HG02678 (cell line): Measurements from ENCODE around the gene FTHL17.
A peak's percentile ranks its signal among the peaks of the same experiment; 100 is the strongest.

Experiments
- ATAC-seq: cut with Tn5 transposase; IDR thresholded peaks from one replicate; pipeline ENCODE4 v1.9.1; 2021; ENCODE audit warnings: mild to moderate bottlenecking, moderate library complexity; ENCODE audit not compliant: unreplicated experiment

Gene FTHL17

DNA sequence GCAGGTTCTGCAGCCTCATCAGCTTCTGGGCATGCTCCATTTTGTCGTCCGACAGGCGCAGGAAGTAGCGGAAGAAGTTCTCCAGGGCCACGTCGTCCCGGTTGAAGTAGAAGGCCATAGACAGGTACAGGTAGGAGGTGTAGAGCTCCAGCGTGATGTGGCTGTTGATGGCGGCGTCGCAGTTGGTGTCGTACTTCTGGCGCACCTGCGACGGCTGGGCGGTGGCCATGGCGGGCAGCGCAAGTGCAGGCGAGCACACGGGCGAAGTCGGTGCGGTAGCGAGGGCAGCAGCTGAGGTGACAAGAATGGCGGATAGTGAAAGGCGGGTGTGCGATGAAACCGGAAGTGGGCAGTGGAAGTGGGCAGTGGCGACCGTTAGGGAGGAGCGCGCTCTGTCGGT, at the start of gene FTHL17:
FTHL17 (minus strand) TSS at position 317 of the 400 bp plus-strand sequence; CDS start at position 229, 88 bp downstream.
- no peak for ATAC-seq

DNA sequence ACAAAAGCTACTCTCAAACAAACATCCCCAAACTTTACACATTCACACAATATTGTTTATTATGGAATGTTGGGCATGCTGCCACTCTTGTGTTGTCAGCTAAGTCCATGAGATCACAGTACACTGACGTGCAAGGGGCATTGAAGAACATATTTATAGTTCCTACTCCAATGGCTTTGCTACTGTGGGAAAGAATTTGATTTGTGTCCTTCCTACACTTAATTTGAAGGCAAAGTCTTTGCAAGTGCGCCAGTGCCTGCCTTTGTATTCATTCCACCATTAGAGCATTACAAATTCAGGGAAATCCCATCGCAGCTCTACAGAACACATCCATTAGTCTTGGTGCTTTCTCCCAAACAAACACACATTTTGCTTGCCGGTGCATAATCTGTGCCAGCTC, 45.4 kb upstream of the FTHL17 start:
- ATAC-seq: no peak

DNA sequence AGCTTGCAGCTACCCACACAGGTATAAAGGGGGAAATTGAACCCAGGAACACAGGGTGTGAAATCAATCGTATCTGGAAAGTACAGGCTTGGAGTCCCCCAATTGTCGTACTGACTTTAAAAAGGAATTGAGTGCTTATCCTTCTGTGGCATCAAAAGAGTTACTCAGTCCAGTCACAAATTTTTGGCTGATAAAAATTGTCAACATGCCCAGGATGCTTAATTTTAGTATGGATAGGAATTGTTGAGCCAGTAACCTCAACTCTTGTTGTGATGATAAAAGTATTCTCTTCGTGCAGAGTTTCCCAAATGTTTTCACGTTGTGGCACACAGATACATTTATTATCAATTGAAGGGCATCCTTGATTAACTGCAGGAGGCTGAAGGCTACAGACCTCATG, 43.6 kb upstream of the FTHL17 start:
- no peak for ATAC-seq

DNA sequence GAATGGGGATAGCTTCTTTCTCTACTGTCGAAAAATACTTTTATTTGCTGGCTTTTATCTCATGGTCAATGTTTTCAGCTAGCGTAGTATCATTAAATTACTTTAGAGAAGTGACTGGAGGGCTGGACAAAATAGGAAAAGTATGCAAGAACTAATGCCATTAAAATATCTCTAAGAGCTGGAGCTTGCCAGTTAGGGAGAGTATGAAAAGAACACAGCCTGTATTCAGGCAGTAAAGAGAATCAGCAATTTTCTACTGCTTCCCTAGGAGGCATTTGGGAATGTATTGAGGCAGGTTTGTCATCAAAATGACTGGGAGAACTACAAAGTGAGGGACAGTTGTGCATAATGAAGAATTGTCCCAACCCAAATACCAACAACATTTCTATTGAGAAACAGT, 43.0 kb upstream of the FTHL17 start:
- ATAC-seq: no peak

DNA sequence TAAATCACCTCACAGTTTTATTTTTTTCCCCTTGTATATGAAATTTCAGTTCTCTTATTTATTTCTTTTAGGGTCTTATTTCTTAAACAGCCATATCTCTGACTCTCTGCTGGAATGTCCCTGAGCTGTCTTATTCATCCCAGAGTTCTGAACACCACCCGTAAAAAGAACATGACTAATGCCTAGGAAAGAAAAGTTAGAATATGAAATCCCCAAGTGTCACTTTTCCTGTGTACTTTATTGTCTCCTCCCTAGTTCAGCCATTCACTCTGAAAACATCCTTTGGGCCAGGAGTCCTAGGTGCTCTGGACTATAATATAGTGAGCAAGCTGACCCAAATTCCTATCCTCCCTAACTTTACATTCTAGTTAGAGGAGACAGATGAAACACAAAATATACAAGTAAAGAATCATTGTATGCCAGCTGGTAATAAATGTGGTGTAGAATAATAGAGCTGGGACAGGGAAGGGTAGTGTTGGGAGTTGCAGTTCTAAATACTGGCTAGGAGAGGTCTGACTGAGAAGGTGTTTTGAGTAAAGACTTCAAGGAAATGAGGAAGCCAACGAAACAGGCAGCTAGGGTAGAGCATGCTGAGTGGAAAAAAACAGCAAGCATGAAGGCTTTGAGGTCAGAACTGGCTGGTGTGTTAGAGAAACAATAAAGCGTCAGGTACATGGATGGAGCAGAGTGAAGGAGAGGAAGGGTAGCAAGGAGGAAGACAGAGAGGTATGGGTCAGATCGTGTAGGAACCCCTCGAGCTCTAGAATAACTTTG, 40.6 kb upstream of the FTHL17 start:
- ATAC-seq: no peak

DNA sequence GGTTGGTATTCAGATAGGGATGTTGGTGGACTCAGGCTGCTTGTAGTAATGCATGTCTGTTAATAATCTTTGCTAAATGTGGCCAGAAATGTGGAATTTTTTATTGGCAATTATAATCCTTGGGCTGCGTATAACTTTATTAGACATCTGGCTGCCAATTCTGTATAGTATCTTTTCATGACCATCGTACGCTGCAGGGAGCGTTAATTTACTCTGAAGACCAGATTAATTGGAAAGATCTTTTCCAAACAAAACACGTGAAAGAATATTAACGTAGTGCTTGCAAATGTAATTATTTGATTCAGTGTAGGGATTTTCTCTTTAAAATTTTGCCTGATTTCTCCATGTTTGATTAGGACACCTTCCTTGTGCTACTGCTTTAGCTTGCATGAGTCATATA, 38.8 kb upstream of the FTHL17 start:
- ATAC-seq: no peak

DNA sequence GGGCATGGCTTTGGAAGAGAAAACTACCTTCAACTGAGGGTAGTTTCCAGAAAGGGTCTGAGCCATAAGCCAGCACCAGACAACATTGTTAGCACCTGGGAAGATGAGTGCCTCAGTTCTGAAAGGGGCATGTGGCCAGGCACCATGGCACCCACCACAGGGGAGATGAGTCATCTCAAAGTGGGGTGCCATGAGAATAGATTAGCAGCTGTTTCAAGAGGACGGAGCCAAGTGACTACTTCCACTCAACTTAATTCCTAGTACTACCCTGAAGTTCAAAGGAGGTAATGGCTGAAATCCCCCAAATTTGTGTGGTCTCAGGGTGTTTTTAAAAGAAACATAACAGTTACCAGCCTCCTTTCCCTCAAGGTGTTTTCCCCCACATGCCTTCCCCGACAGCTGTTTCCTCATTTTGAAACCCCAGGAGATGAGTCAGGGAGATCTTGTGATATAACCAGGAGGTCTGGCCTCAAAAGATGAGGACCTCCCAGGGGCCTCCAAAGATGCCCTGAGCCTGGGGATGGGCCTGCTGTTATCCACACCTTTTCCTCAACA, 27.8 kb upstream of the FTHL17 start:
- peak; percentile 85 for ATAC-seq

DNA sequence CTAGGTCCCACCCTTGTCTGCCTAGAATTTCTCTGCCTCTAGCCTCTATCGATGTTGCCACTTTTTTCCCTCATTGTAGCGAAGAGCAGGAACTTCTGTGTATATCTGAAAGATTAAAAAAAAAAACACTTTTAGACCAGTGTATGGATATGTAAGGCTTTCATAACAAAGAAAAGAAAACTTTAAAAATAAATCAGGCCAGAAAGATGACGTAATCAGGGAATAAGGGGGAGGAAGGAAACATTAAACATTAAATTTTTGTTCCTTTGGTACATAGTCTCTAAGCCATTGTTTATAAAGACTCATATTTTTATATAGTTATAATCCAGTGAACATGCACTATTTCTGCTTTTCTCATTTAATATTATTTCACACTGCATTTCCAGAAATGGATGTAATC, 26.2 kb upstream of the FTHL17 start:
- ATAC-seq: no peak

DNA sequence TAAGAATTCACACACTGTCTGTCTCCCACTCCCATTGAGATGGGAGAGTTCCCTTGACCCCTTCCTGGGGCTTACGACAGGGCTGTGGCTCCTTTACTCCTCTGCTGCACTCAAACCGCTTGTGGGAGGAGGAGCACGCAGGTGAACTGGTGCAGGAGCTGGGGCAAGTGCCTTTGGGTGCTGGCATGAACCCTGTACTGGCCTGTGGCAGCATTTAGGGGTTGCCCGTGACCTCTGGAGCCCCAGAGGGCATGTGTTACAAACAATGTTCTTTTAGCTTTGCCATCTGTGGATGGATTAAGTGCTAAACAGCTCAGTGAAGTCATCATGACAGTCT, 21.8 kb upstream of the FTHL17 start:
- ATAC-seq: no peak

DNA sequence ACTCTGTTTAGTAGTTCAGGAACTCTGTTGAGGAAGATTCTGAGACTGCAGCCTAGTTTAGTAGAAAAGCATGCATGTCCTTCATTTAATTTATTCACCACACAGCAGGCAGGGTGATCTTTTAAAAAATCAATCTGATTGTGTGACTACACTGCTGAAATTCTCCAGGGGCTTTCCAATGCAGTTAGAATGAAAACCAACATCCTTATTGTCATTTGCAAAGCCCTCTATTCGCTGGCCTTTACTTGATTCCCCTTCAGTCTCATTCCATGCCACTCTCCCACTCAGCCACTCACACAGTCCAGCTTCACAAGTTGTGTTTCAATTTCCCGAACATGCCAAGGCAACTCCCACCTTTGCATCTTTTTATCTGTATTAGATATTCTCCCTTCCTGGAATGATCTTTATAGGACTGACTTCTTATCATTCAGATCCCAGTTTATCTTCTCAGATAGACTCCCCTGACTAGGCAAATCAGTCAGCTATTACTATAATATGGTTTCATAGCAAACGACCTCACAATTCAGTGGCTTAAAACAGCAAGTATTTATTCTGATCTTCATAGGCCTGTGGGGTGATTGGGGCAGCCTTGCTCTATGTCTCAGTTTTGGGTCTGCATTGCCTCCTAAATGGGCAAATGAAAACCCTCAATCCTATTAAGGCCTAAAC, 21.3 kb upstream of the FTHL17 start:
- ATAC-seq: peak; percentile 67

DNA sequence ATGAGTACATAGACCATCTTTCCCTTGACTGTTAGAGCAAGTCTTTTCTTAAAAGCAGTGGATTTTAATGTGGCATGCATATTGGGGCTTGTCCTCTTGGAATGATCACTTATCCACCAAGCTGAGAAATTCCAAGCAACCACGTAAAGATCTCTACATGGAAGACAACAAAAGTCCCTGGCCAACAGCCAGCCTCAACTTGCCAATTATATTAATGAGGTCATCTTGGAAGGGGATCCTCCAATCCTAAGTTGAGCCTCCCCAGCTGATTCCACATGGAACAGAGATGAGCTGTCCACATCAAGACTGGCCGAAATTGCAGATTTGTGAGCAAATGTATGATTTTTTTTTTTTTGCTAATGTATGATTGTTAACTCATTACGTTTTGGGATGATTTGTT, 20.6 kb upstream of the FTHL17 start:
- no peak for ATAC-seq

DNA sequence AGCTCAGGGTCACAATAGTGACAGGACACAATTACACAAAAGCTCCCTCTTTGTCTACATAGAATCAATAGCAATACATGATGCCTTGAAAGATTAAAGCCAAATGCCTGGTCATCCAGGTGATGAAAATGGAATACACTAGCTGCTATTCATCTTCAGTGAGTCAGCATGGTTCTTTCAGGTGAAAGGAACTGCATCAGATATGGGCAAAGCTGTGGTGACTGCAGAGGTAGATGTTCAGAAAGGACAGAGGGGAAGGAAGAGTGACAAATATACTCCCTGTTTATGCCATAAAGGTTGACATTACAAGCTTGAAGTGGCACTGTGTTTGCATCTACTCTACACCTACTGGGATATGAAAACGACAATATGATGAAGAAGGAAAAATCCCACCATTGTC, 20.0 kb upstream of the FTHL17 start:
- ATAC-seq: no peak

DNA sequence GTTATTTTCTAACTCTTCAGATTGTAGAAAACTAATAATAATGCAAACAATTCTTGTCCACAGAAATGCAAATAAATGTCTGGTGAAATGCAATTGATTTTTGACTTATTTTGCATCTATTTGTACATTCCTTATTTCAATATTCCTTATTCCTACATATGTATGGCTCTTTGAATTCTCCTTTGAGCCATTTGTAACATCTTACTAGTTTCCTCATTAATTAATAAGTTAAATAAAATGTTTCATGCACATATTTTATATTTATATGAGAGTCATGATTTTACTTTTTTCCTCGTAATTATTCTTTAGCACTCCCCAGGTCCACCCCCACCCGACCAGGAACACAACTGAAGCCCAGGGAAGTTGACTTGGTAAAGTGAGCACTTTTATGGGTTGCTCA, 2.7 kb upstream of the FTHL17 start:
- ATAC-seq: no peak

DNA sequence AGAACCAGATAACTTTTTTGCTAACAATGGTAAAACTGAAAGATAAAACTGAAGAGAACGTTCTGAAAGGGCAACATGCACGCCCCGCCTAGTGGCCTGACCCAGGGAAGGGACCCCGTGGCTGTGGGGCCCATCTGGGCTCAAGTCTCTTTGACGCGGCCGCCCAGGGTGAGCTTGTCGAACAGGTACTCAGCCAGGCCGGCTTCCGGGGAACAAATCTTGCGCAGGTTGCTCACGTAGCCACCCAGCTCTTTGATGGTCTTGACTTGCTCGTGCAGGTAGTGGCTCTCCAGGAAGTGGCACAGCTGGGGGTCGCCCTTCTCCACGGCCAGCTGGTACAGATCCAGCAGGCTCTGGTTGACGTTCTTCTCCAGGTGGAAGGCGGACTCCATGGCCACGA, 579 bp downstream of the FTHL17 start:
- no peak for ATAC-seq

DNA sequence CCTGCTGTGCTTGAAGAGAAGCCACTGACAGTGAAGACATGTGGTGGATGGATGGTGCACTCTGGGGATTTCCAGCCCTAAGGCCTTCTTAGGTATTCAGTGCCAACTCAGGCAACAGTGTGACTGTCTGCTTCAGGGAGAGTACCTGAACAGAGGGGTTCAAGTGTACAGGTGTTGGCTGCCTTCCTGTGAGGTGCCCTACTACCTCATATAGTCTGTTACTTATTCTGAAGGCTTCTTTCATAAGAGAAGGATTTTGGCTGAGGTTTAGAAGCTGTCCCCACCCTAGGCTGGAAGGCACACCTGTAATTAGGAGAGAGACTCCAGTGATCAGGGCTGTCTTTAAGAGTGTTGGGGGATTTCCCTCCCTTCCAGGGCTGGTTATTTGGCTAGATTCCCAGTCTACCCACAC, 1.8 kb downstream of the FTHL17 start:
- peak; percentile 76 for ATAC-seq

DNA sequence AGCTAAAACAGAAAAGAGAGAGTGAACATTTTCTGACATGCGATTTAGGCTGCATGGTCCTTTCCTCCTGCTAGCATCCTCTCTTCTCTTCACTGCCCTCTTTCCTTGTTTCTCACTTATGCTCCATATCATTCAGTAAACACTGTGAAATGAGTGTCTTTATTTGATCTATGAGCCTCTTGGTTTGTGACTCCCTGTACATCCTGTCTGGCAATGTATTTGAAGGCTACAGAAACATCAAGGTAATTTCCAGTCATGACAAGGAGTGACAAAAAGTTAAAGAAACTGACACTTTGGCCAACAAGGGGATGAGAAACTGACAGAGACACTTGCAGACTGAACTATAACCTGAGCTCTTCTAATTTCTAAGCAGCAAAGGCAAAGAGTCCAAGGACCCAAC, 8.7 kb downstream of the FTHL17 start:
- ATAC-seq: no peak

DNA sequence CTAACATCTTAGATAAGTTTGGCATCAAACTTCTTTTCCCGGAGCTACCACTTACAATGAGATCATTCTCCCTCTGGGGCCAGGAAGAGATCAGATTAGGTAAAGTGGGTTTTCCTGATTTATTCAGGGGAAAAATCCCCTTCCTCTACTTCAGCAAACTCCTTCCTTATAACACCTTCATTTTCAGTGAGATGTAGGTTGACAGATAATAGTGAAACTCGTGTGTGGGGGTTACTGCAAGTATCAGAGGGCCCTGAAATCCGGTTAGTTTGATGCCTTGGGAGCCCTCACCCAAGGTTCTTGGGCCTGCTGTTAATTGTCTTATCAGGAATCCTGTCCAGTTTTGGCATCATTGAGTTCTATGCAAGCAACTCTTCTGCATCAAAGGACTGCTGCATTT, 10.8 kb downstream of the FTHL17 start:
- peak; percentile 82 for ATAC-seq

DNA sequence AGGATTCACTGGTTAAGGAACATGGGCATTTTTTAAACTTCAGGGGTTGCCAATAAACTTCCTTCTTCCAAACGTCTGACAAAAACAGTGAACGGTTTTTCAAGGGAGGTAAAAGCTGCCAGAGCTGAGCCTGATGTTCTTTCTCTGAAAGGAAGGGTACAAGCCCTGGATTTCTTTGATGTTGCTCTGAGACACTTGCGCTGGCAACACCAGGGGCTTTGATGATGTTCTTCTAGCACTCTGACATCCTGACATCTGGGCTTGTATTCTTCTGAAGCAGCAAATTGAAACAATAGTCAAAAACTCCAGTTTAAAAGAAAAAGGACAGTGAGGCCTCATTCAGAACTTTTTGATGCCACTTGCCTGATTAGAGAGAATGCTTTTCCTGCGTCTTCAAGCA, 11.8 kb downstream of the FTHL17 start:
- no peak for ATAC-seq

DNA sequence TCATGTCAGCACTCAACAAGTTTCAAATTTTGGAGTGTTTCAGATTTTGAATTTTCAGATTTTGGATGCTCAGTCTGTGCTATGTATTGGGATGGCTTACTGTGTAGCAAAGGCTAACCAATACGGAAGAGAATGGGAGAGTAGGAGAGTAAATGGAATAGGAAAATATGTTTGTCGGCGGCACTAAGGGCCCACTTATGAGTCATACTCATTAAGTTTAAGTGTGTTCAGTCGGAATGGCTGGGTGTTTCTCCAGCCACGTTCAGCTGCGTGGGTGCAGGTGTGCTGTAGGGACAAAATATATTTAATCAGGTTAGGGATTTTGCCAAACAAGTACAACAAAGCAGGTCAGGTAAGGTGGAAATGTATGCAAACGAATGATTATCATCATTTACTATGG, 13.6 kb downstream of the FTHL17 start:
- no peak for ATAC-seq

DNA sequence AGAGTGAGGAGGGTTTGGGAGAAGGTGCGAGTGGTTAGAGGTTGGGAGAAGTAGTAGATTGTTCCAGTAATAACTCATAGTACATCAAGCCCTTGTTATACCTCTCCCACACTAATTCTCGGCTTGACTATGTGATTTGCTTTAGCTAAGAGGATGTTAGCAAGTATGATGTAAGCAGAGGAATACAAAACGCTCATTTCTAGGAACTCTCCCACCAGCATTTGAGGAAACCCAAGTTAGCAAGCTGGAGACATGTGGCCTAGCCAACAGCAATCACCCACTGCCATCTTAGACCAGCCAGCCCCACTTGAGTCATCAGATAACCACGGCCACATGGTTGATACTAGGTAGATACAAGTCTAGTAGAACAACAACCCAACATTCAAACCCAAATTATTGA, 14.2 kb downstream of the FTHL17 start:
- ATAC-seq: no peak

DNA sequence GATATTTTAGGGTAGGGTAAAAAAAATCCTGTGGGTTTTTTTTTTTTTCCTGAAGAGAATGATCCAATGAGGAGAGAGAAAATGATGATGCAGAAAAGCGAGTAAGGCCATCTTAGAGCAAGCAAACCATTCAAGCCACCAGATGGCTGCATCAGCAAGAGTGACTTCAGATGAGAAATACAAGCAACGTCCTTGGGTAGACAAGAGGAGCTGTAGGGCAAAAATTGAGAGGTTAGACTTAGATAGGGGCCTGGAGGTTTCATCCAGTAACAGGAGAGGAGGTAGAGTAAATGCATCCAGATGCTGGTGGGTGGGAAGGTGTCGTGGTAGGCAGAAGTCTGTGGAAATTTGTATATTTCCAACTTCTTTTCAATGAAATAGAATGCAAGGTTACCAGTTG, 14.6 kb downstream of the FTHL17 start:
- no peak for ATAC-seq

DNA sequence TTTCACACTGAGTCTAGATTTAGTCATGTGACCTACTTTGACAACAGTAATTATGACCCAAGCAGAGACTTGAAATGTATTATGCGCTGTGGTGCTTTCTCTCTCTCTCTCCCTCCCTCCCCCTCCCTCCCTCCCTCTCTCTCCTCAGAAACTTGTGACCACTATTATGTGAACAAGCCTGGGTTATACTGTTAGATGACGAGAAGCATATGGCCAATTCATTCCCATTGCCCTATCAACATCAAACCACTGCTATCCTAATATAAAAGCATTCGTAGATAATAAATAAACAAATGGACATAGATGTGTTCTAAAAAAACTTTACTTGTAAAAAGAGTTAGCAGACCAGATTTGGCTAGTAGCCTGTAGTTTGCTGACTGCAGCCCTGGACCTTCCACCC, 18.2 kb downstream of the FTHL17 start:
- ATAC-seq: no peak

DNA sequence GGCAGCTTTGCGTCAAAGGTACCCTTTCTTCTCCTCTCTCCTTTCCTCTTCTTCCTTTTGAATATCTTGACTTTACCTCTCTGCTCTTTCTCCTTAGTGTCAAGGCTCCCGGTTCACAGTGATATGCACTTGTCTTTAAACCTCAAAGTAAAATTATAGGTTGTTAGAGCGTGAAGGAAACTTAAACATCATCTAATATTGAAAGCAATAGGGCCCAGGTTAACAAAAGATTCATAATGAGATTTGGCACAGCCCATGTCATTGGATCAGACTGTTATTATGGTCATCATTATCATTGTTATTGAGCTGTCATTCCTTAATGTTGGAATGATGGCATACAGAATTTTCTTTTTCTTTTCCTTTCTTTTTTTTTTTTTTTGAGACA, 32.5 kb downstream of the FTHL17 start:
- ATAC-seq: peak; percentile 20
